GM21423 (cell line): ENCODE measurements around the gene IQGAP2.

Source experiments
- ATAC-seq: cut with Tn5 transposase; IDR thresholded peaks from one replicate; pipeline ENCODE4 v1.9.1; 2021; ENCODE audit warnings: mild to moderate bottlenecking, moderate library complexity; ENCODE audit not compliant: unreplicated experiment

Gene IQGAP2

GRCh38 chr5:76445063-76445462, 42.0 kb downstream of the IQGAP2 start:
- no peak for ATAC-seq

GRCh38 chr5:76445830-76446229, 42.7 kb downstream of the IQGAP2 start:
- ATAC-seq = no peak

GRCh38 chr5:76446776-76447175, 43.7 kb downstream of the IQGAP2 start:
- ATAC-seq = no peak

DNA sequence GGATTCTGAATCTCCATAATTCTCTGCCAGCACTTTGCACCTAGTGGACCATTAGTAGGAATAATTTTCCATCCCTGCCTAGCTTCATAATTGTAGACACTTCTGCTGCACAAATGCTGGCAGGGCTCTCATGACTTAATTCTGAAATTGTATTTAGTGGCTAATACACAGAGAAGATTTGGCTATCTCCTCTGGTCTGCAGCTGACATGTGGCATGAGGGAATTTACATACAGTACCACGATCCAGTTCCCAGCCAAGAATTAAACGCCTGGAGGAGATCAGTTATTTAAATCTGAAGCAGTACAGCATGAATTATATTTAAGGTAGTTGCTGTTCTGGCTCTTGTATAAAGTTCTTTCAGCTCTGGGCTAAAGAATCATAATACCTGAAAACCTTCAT, 46.5 kb downstream of the IQGAP2 start:
- no peak for ATAC-seq

- no peak for ATAC-seq
Measured at GRCh38 chr5:76450054-76450453, 47.0 kb downstream of the IQGAP2 start.

GRCh38 chr5:76451031-76451701, 48.1 kb downstream of the IQGAP2 start:
- ATAC-seq = no peak

GRCh38 chr5:76455531-76456133, 52.5 kb downstream of the IQGAP2 start:
- no peak for ATAC-seq

DNA sequence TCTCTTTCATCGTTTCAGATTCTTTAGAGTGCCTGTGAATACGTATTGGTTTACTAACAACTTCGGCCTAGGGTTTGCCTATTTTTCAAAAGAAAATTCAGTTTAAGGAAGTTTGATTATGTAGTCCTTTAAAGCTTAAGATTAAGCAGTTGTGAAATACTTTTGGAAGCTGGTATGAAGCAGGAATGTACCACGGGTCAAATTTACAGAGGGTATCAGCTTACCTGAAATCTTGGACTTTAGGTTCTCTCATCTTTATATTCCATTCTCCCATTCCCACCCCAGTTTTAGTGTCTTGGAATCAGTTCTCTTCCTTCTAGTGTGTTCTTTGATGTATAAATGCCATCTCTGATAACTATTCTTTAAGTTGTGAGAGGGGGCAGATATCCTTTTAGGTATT, 53.2 kb downstream of the IQGAP2 start:
- ATAC-seq = no peak

- ATAC-seq = no peak
Measured at GRCh38 chr5:76457674-76458485, 54.8 kb downstream of the IQGAP2 start.

- no peak for ATAC-seq
Measured at GRCh38 chr5:76458486-76458830, 55.4 kb downstream of the IQGAP2 start.

- ATAC-seq = no peak
Measured at GRCh38 chr5:76460104-76460503, 57.0 kb downstream of the IQGAP2 start.

GRCh38 chr5:76462097-76462667, 59.1 kb downstream of the IQGAP2 start:
- no peak for ATAC-seq

GRCh38 chr5:76467216-76467615, 64.1 kb downstream of the IQGAP2 start:
- ATAC-seq = no peak

DNA sequence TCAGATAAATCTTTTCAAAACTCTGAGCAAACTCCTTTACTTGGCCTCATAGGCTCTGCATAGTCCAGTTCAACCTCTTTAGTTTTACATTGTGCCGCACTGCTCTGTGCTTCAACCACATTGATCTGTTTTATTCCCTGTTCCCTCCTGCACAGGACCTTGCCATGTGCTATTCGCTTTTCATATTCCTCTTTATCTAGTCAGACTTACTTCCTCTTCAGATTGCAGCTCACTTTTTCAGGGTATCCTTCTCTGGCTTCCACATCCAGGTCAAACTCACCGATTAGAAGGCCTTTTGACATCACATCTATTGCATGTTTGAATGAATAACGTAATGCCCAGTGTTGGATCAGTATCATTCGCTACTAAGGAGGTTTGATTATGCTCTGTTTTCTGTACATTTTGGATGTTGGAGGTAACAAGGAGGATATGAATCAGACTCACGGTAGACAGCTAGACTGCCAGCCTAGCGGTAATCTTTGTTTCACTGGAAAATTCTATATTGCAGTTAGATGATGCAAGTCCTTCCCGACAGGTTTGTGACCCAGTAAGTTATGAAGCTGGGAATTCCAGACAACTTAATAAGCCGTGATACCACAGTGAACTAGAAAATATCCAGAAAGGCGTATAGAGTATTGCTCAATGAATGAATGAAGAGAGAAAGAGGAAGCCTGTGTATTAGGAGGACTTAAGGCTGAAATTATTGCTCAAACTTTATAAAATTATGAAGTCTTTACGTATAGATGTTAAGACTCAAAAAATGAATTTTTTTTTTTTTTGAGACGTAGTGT, 65.7 kb downstream of the IQGAP2 start:
- ATAC-seq = no peak

DNA sequence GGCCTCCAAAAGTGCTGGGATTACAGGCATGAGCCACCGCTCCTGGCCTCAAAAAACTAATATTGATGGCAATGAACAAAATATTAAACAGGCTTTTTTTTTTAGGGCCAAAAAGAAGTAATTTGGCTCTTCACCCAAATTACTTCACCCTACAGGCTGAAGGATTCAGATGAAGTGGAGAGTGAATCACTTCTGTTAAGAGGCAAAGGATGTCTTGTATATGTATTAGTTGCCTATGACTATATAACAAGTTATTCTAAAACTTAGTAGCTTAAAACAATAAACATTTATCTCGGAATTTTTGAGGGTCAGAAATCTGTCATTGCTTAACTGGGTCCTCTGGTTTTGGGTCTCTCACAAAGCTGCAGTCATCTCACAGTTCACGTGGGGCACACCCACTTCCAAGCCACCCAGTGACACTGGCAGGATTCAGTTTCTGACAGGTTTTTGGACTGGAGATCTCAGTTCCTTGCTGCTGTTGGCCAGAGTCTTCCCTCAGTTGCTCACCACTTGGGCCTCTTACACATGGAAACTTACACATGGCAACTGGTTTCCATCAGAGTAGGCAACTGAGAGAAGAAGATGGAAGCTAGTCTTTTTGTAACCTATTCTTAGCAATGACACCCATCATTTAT, 66.7 kb downstream of the IQGAP2 start:
- no peak for ATAC-seq

GRCh38 chr5:76470976-76471375, 67.9 kb downstream of the IQGAP2 start:
- no peak for ATAC-seq

DNA sequence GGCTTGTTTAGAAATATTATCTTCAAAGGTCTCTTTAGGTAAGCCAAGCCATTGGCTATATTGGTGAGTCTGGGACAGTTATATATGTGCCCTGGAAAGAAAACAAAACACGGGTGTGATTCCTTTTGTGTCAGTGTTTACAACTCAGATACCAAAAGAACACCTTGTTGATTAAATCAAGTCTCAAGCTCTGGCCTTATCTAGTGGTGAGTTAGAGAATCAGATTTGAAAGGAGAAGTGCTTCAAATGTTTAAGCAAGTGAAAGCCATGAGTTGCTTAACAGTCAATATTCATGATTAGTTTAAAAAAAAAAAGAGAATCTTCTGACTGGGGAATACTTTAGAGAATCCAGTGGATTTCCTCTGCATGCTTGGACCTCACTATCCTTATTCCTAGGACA, 68.3 kb downstream of the IQGAP2 start:
- ATAC-seq = no peak

DNA sequence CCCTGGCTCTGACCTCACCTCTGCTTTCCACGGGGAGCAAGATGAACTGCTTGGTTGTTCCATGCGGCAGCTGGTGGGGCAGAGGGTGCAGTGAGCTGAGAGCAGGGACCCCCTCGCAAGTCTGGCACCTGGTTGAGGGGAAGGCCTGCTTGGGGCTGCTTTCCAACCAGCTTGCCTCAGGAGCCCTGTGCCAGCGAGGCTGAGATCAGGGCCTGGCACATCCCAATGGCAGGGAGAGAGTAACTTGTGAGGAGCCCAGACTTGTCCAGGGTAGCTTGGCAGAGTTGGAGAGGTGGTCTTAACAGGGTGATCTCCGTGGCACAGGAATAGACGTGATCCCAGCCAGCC, 68.9 kb downstream of the IQGAP2 start:
- no peak for ATAC-seq

- ATAC-seq = no peak
Measured at GRCh38 chr5:76472335-76473008, 69.4 kb downstream of the IQGAP2 start.

DNA sequence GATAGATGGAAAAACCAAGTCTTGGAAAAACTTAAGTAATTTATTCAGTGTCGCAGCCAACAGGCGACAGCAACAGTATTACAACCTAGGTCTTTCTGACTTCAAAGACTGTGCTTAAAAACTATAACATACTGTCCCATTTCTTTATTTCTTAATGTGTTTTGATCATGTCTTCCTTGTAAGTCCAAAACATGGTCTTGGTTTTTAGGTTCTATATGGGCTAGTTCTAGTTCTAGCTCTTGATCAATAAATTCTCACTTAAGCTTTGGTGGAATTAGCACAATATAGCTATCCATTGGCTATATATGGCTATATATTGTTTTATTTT, 69.9 kb downstream of the IQGAP2 start:
- ATAC-seq = no peak
